HTERT RPE-1 (cell line): ENCODE results near the gene TBCC.
"Not testable (repeated sequence)": the region's sequence is repeated elsewhere in the genome, so short reads cannot be mapped to it uniquely, and the experiment has no call there.

Experiments
- in situ Hi-C: fragments of 300-500 bp; cut with MboI; formaldehyde crosslinking; loops from 4 replicates; pipeline ENCODE4 v1.14.3; 2020; ENCODE audit warnings: low sequenced_read_pairs

TBCC gene

GRCh38 chr6:42745640-42746462 is at the start of gene TBCC:
TSS of gene TBCC (minus strand) at chr6:42746103. CDS start at chr6:42746073, 30 bp downstream.
- in situ Hi-C loops = no loop called here

- in situ Hi-C loops = no loop called here
Observed at GRCh38 chr6:42795651-42796050, 49.7 kb upstream of the TBCC start.

- in situ Hi-C loops = no loop called here
Observed at GRCh38 chr6:42791706-42792320, 45.9 kb upstream of the TBCC start.

- in situ Hi-C loops = no loop called here
Observed at GRCh38 chr6:42790549-42791181, 44.8 kb upstream of the TBCC start.

- in situ Hi-C loops = no loop called here
Observed at GRCh38 chr6:42788671-42789070, 42.8 kb upstream of the TBCC start.

- in situ Hi-C loops = no loop called here
Observed at GRCh38 chr6:42787063-42787472, 41.2 kb upstream of the TBCC start.

- in situ Hi-C loops = no loop called here
Observed at GRCh38 chr6:42786525-42786985, 40.7 kb upstream of the TBCC start.

GRCh38 chr6:42784717-42785498 is 39.0 kb upstream of the TBCC start:
- in situ Hi-C loops = no loop called here

- in situ Hi-C loops = no loop called here
Observed at GRCh38 chr6:42783876-42784642, 38.2 kb upstream of the TBCC start.

- in situ Hi-C loops = no loop called here
Observed at GRCh38 chr6:42783177-42783875, 37.4 kb upstream of the TBCC start.

- in situ Hi-C loops = no loop called here
Observed at GRCh38 chr6:42782689-42783176, 36.8 kb upstream of the TBCC start.

GRCh38 chr6:42781796-42782688 is 36.1 kb upstream of the TBCC start, which contains the start of gene BICRAL:
TSS of gene BICRAL (plus strand) at chr6:42782052. CDS start at chr6:42822023, 39,971 bp downstream.
- in situ Hi-C loops = no loop called here

- in situ Hi-C loops = no loop called here
Observed at GRCh38 chr6:42781546-42781795, 35.6 kb upstream of the TBCC start.

GRCh38 chr6:42779521-42779920 is 33.6 kb upstream of the TBCC start:
- in situ Hi-C loops = no loop called here

GRCh38 chr6:42778122-42778521 is 32.2 kb upstream of the TBCC start:
- in situ Hi-C loops = no loop called here

GRCh38 chr6:42777126-42777822 is 31.4 kb upstream of the TBCC start:
- in situ Hi-C loops = no loop called here

GRCh38 chr6:42774821-42775487 is 29.1 kb upstream of the TBCC start:
- in situ Hi-C loops = not testable (repeated sequence)

- in situ Hi-C loops = no loop called here
Observed at GRCh38 chr6:42774201-42774600, 28.3 kb upstream of the TBCC start.
